Uterus (tissue), 4 donors: ENCODE results near the gene SCRT2. TPM values are rescaled to one million over a fixed set of nuclear protein-coding genes. Genes with fewer than 3 reads are reported as not detected.

Source experiments
- DNase-seq, 2 donors: peaks; one replicate each; pipeline ENCODE4 v3.0.0-alpha.2; 2019 to 2020
- H3K27ac ChIP-seq, 2 donors: fragments of 200-600 bp; sonication (generic); 1 replicate in 1 of 2; 2 replicates in 1 of 2; pipeline ENCODE4 v1.5.1; 2016 to 2018
- H3K27me3 ChIP-seq, 2 donors: fragments of 200-600 bp; sonication (generic); one replicate each; pipeline ENCODE4 v1.5.1; 2018 to 2019; ENCODE audit warnings: control low read depth in 1 of 2
- H3K36me3 ChIP-seq, 2 donors: fragments of 200-600 bp; sonication (generic); one replicate each; pipeline ENCODE4 v1.5.1; 2019; ENCODE audit warnings: control low read depth in 1 of 2
- H3K4me1 ChIP-seq, 2 donors: fragments of 200-600 bp; sonication (generic); one replicate each; pipeline ENCODE4 v1.5.1; 2018 to 2019; ENCODE audit warnings: control low read depth in 1 of 2
- H3K4me3 ChIP-seq, 2 donors: fragments of 200-600 bp; sonication (generic); 1 replicate in 1 of 2; 2 replicates in 1 of 2; pipeline ENCODE4 v1.5.1; 2018 to 2019; ENCODE audit warnings: mild to moderate bottlenecking in 1 of 2
- H3K9me3 ChIP-seq, 2 donors: fragments of 200-600 bp; sonication (generic); one replicate each; pipeline ENCODE4 v1.5.1; 2019; ENCODE audit warnings: control low read depth in 1 of 2
- POLR2A ChIP-seq, 2 donors: fragments of 450-650 bp; IDR thresholded peaks; one replicate each; pipeline ENCODE4 v1.6.1; 2016; ENCODE audit warnings: antibody characterized with exemption in 2 of 2, mild to moderate bottlenecking in 1 of 2, moderate library complexity in 1 of 2
- intact Hi-C: fragments of 100-400 bp; cut with DNase I; formaldehyde crosslinking; loops from one replicate; pipeline ENCODE4 v1.15.1; 2023; ENCODE audit warnings: low total_unique reads
- total RNA-seq, 4 donors: library from RNA; depleted of rRNA in 3 of 4; stranded (reverse); fragments of >200 nt in 3 of 4; gene quantifications; one replicate each; pipeline versions ENCODE4 v1.1.0 to v1.2.4, GENCODE V29; 2014 to 2023
- TF ChIP-seq, protein P1 (sequence below), 4 experiments: fragments of 200-600 bp in 2 of 4; fragments of 450-650 bp in 2 of 4; sonication (generic) in 2 of 4; IDR thresholded peaks; one replicate each; pipeline ENCODE4 v1.5.1; 2016 to 2019; ENCODE audit warnings: antibody characterized with exemption in 4 of 4, mild to moderate bottlenecking in 2 of 4, moderate library complexity in 1 of 4
- donor health status: DM: yes; HTN: yes; CAD: no.

The SCRT2 gene
- total RNA-seq, 4 donors from 2014 or later = not detected

DNA sequence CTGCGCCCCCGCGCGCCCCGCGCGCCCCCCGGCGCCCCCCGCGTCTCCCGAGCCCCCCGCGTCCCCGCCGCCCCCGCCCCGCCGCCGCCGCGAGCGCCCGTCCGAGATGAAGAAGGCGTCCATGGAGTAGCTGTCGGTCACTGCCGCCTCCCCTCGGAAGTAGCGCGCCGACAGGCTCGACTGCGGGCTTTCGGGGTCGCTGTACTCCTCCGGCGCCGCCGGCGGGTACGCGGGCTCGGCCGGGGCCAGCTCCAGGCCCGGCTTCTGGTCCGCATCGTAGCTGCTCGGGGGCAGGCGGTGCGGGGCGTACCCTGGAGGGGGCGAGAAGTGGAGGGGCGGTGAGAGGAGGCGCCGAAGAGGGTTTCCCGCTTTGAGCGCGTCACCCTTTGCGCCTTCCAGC lies 11.5 kb downstream of the SCRT2 start:
- H3K27ac ChIP-seq = no peak overlapping the region
- DNase-seq = no peak
- no peak overlapping the region for H3K4me3 ChIP-seq
- no peaks in the 10 kb centered on the region for H3K9me3 ChIP-seq
- H3K36me3 ChIP-seq = no peaks in the 10 kb centered on the region
- intact Hi-C loops = no loop called here
- H3K27me3 ChIP-seq = peaks cover 0 to 12% of the 10 kb centered on the region in 2 donors
- peaks cover 0 to 5% of the 10 kb centered on the region in 2 donors for H3K4me1 ChIP-seq
- TF ChIP-seq POLR2A (IDR thresholded peaks at IDR 0.05) = no peak
- TF ChIP-seq, protein P1, sequence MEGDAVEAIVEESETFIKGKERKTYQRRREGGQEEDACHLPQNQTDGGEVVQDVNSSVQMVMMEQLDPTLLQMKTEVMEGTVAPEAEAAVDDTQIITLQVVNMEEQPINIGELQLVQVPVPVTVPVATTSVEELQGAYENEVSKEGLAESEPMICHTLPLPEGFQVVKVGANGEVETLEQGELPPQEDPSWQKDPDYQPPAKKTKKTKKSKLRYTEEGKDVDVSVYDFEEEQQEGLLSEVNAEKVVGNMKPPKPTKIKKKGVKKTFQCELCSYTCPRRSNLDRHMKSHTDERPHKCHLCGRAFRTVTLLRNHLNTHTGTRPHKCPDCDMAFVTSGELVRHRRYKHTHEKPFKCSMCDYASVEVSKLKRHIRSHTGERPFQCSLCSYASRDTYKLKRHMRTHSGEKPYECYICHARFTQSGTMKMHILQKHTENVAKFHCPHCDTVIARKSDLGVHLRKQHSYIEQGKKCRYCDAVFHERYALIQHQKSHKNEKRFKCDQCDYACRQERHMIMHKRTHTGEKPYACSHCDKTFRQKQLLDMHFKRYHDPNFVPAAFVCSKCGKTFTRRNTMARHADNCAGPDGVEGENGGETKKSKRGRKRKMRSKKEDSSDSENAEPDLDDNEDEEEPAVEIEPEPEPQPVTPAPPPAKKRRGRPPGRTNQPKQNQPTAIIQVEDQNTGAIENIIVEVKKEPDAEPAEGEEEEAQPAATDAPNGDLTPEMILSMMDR (IDR thresholded peaks at IDR 0.05) = no peak

DNA sequence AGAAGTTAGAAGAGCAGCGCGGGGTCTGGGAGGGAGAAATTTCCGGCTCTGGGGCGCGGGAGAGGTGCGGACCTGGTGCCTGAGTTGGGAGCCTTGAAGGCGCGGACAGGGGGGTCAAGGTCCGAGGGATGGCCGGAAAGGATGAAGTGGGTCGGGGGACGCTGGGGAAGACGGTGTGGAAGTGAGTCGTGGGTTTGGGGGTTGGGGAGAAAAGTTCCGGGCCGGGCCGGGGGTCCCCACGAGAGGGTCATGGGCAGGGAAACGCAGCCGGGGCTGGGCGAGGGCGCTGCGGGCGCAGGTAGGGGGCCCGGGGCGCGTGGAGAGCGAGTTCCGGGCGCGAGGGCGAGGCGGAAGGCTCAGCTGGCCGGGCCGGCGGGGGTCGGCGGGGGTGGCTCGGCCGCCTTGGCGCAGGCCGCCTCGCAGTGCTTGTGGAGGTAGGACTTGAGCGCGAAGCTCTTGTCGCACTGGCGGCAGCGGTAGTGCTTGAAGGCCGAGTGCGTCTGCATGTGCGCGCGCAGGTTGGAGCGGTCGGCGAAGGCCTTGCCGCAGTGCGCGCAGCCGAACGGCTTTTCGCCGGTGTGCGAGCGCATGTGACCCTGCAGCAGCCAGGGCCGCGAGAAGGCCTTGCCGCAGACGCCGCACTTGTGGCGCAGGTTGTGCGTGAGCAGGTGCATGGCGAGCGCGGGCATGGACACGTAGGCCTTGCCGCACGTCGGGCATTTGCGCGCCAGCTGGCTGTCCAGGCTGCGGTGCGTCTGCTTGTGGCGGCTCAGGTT lies 12.1 kb downstream of the SCRT2 start:
- H3K36me3 ChIP-seq = no peaks in the 10 kb centered on the region
- no peak overlapping the region for H3K27ac ChIP-seq
- intact Hi-C loops = no loop called here
- no peaks in the 10 kb centered on the region for H3K9me3 ChIP-seq
- H3K4me3 ChIP-seq = no peak overlapping the region
- peaks cover 0 to 5% of the 10 kb centered on the region in 2 donors for H3K4me1 ChIP-seq
- peaks cover 0 to 12% of the 10 kb centered on the region in 2 donors for H3K27me3 ChIP-seq
- no peak for TF ChIP-seq POLR2A (IDR thresholded peaks at IDR 0.05)
- TF ChIP-seq, protein P1 (IDR thresholded peaks at IDR 0.05) = no peak
- no peak for DNase-seq

DNA sequence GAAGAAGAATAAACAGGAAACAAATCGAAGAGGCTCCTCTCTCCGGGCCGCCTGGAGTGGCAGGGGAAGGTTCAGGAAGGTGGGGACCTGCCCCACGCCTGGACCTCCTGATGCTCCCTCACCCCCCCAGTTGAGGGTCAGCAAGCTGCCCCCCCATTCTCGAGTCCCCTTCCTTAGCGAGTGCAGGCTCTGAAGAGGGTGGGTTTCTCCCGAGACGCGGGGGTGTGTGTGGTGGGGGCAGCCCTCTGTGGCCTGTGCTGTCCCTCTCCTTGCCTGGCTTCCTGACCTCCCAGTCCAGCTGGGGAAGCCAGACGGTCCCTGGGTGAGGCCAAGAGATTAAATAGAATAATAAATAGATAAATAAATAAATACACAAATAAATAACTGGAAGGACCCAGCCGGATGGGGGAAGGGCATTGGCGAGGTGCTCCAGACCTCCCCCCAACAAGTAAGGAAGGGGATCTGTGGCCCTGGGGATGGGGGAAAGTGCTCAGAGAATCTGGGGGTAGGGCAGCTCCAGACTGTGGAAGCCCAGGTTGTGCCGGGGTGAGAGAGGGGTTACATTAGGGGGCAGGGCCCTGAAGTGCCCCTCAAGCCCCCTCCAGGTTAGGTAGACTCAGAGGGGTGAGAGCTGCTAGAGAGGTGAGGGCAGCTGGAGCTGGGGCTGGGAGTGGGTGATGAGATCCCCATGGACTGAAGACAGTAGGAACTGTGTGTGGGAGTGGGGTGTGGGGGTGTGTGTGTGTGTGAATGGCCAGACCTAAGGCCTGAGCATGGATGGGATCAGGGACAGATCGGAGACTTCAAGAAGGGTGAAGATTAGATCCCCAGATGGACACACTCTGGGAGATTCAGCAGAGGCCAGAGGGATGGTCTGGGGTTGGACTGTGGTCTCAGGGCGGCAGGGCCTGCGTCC lies 13.1 kb downstream of the SCRT2 start:
- no peak for TF ChIP-seq POLR2A (IDR thresholded peaks at IDR 0.05)
- TF ChIP-seq, protein P1 (IDR thresholded peaks at IDR 0.05) = no peak
- Histone ChIP-seq H3K27ac (no peak overlapping the region), H3K4me3 (no peak overlapping the region), H3K9me3 (no peaks in the 10 kb centered on the region), H3K36me3 (no peaks in the 10 kb centered on the region), H3K27me3 (peaks cover 0 to 12% of the 10 kb centered on the region in 2 donors), H3K4me1 (peaks cover 0 to 5% of the 10 kb centered on the region in 2 donors)
- no peak for DNase-seq
- intact Hi-C loops = no loop called here

DNA sequence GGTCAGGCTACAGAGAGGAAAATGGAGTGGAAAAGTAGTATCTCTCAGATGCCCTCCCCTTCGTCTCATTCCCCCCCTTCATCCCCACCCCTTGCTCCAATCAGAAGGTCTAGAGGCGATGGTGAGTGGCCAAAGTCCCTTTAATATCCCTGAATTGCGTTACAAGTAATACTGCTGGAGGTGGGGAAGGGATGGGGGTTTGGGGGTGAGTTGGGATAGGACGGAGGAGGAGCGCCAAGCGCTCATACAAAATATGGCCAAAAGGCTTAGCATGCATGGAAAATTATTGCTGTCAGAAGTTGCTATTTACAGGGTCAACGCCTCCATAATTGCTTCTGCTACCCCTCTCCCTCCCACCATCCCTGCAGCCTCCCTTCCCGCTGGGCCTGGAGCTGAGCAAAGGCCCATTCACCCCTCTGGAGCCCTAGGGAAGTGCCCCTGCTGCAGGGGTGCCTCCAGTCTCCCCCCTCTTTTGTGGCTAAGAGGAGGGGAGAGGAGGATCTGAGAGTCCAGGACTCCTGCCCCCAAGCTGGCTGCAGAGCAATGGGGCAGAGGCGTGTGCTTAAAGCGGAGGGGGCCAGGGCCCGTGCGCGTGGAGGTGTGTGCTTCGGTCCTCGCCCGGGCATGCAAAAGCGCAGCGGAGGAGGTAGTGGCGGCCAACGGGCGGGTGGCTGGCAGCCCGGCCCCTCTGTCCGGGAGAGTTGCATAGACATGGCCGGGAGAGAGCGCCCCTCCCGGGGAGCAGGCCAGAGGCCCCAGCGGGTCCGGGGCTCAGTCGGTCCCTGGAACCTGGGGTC lies 13.9 kb downstream of the SCRT2 start:
- Histone ChIP-seq H3K4me1 (peaks cover 0 to 5% of the 10 kb centered on the region in 2 donors), H3K36me3 (no peaks in the 10 kb centered on the region), H3K27ac (no peak overlapping the region), H3K4me3 (no peak overlapping the region), H3K9me3 (no peaks in the 10 kb centered on the region), H3K27me3 (peaks cover 0 to 12% of the 10 kb centered on the region in 2 donors)
- TF ChIP-seq, protein P1 (IDR thresholded peaks at IDR 0.05) = no peak
- intact Hi-C loops = no loop called here
- no peak for DNase-seq
